KMS-11 (cell line): ENCODE measurements around the gene SASH1.

Experiments used
- H2AFZ ChIP-seq: fragments of 200-600 bp; sonication (generic); 2 replicates; pipeline ENCODE4 v1.6.1; 2016; ENCODE audit warnings: antibody characterized with exemption, mixed run types, low read depth
- H3K27ac ChIP-seq: fragments of 200-600 bp; sonication (generic); 2 replicates; pipeline ENCODE4 v1.6.1; 2016; ENCODE audit warnings: mild to moderate bottlenecking, mixed run types
- H3K27me3 ChIP-seq: fragments of 200-600 bp; sonication (generic); 2 replicates; pipeline ENCODE4 v1.6.1; 2017; ENCODE audit warnings: mild to moderate bottlenecking, low read depth, mixed run types, moderate library complexity; ENCODE audit not compliant: insufficient read depth
- H3K36me3 ChIP-seq: fragments of 200-600 bp; sonication (generic); 2 replicates; pipeline ENCODE4 v1.6.1; 2017; ENCODE audit warnings: mild to moderate bottlenecking, mixed run types; ENCODE audit not compliant: insufficient read depth
- H3K4me1 ChIP-seq: fragments of 200-600 bp; sonication (generic); 2 replicates; pipeline ENCODE4 v1.6.1; 2016; ENCODE audit warnings: mild to moderate bottlenecking, low read depth, mixed run types; ENCODE audit not compliant: poor library complexity, severe bottlenecking
- H3K4me2 ChIP-seq: fragments of 200-600 bp; sonication (generic); 2 replicates; pipeline ENCODE4 v1.7.0; 2016; ENCODE audit warnings: mild to moderate bottlenecking, mixed run types
- H3K4me3 ChIP-seq: fragments of 200-600 bp; sonication (generic); IDR thresholded peaks from 2 replicates; pipeline ENCODE4 v1.6.1; 2017; ENCODE audit warnings: low read depth, low read length, mixed read lengths; ENCODE audit not compliant: insufficient read depth
- H3K79me2 ChIP-seq: fragments of 200-600 bp; sonication (generic); 2 replicates; pipeline ENCODE4 v1.6.1; 2016; ENCODE audit warnings: low read depth, mixed run types; ENCODE audit not compliant: insufficient read depth
- H3K9ac ChIP-seq: fragments of 200-600 bp; sonication (generic); 2 replicates; pipeline ENCODE4 v1.6.1; 2016; ENCODE audit warnings: mild to moderate bottlenecking, mixed run types
- H4K20me1 ChIP-seq: fragments of 200-600 bp; sonication (generic); 2 replicates; pipeline ENCODE4 v1.6.1; 2016; ENCODE audit warnings: mild to moderate bottlenecking, mixed run types; ENCODE audit not compliant: insufficient read depth
- TF ChIP-seq, protein P1 (sequence below): fragments of 200-600 bp; sonication (generic); conservative IDR thresholded peaks from 2 replicates; pipeline ENCODE4 v1.6.1; 2017; ENCODE audit warnings: low read depth, mild to moderate bottlenecking, antibody characterized with exemption, low read length, moderate library complexity, mixed read lengths

SASH1 gene

DNA sequence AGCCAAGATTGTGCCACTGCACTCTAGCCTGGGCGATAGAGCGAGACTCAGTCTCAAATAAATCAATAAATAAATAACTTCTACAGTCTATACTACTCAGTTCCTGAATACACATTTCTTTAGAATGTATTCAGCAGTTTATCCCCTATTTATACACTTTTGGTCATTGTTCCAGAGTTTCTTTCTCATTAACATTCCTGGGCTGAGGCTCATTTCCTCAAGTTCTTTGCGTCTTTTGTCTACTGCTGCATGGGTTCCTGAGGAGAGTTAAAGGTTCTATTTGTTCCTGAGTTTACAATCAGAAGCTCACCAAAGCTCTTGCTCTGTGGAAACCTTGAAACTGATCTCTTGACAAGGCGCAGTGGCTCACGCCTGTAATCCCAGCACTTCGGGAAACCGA is 37.7 kb upstream of the SASH1 start:
- no peaks in the 10 kb centered on the region for H3K79me2 ChIP-seq
- H3K4me3 ChIP-seq = no peak overlapping the region
- H3K4me1 ChIP-seq = no peaks in the 10 kb centered on the region
- TF ChIP-seq, protein P1, sequence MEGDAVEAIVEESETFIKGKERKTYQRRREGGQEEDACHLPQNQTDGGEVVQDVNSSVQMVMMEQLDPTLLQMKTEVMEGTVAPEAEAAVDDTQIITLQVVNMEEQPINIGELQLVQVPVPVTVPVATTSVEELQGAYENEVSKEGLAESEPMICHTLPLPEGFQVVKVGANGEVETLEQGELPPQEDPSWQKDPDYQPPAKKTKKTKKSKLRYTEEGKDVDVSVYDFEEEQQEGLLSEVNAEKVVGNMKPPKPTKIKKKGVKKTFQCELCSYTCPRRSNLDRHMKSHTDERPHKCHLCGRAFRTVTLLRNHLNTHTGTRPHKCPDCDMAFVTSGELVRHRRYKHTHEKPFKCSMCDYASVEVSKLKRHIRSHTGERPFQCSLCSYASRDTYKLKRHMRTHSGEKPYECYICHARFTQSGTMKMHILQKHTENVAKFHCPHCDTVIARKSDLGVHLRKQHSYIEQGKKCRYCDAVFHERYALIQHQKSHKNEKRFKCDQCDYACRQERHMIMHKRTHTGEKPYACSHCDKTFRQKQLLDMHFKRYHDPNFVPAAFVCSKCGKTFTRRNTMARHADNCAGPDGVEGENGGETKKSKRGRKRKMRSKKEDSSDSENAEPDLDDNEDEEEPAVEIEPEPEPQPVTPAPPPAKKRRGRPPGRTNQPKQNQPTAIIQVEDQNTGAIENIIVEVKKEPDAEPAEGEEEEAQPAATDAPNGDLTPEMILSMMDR = no peak
- no peak overlapping the region for H2AFZ ChIP-seq
- H3K9ac ChIP-seq = no peak overlapping the region
- H3K4me2 ChIP-seq = no peak overlapping the region
- no peaks in the 10 kb centered on the region for H3K27me3 ChIP-seq
- H3K27ac ChIP-seq = no peak overlapping the region
- no peaks in the 10 kb centered on the region for H3K36me3 ChIP-seq
- no peaks in the 10 kb centered on the region for H4K20me1 ChIP-seq

DNA sequence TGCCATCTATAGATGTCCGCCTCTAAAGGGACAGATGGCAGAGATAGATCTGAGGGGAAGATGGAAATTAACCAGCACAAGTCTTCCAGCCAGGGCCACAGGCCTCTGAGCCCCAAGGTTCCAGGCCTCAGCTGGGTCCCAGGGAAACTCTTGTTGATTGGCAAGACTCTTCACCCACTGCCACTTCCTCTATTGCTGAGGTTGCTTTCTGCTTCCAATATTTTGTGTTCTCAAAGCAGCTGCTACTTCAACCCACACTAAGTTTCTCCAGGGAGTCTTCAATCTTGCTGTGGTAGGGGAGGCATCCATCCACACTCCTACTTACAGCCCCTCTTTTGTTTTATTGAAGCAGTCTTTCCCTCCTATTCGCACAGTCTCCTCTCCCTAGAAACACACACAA is 36.4 kb upstream of the SASH1 start:
- no peaks in the 10 kb centered on the region for H3K79me2 ChIP-seq
- no peaks in the 10 kb centered on the region for H4K20me1 ChIP-seq
- TF ChIP-seq, protein P1 = no peak
- H3K4me1 ChIP-seq = no peaks in the 10 kb centered on the region
- no peak overlapping the region for H3K4me3 ChIP-seq
- H3K36me3 ChIP-seq = no peaks in the 10 kb centered on the region
- no peak overlapping the region for H2AFZ ChIP-seq
- no peak overlapping the region for H3K27ac ChIP-seq
- no peak overlapping the region for H3K4me2 ChIP-seq
- H3K27me3 ChIP-seq = no peaks in the 10 kb centered on the region
- no peak overlapping the region for H3K9ac ChIP-seq

DNA sequence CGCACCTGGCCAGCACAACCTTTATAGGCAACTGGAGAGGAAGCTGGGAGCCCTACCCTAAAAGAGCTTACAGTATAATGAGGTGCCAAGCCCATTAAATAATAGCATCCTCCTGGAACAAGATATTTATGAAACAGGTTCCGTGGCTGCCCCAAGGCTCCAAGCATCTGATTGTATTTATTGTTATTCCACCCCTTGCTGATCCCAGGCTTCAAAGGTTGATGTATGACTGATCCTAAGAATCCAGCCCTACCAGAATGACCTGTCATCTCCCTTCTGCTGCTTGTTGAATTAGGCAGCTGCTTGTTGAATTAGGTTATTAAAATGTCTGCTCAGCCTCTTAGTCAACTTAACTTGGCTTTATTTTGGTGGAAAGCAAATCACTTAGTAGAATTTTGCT is 35.2 kb upstream of the SASH1 start:
- TF ChIP-seq, protein P1 = no peak
- Histone ChIP-seq H3K79me2 (no peaks in the 10 kb centered on the region), H3K27ac (no peak overlapping the region), H3K9ac (no peak overlapping the region), H2AFZ (no peak overlapping the region), H4K20me1 (no peaks in the 10 kb centered on the region), H3K36me3 (no peaks in the 10 kb centered on the region), H3K4me2 (no peak overlapping the region), H3K4me3 (no peak overlapping the region), H3K4me1 (no peaks in the 10 kb centered on the region), H3K27me3 (no peaks in the 10 kb centered on the region)

DNA sequence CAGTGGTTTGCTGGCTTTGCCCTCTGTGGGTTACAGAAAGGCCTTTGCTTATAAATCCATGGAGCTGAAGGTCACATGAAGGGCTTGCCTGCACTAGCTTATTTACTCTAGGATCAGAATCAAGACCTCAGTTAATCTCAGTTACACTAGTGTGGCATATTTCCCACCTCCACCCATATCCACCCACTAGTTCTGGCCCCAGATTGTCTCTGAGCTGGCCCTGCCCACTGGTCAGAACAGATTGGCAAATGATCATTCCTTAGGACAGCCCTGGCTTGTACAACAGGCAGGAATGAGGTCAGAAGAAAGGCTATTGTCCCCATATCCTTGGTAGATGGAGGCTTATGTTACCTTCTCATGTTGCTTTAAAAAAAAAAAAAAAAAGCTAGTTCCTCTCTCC is 33.3 kb upstream of the SASH1 start:
- Histone ChIP-seq H3K4me3 (no peak overlapping the region), H2AFZ (no peak overlapping the region), H3K4me2 (no peak overlapping the region), H3K9ac (no peak overlapping the region), H3K79me2 (no peaks in the 10 kb centered on the region), H3K4me1 (no peaks in the 10 kb centered on the region), H3K36me3 (no peaks in the 10 kb centered on the region), H3K27ac (no peak overlapping the region), H4K20me1 (no peaks in the 10 kb centered on the region), H3K27me3 (no peaks in the 10 kb centered on the region)
- TF ChIP-seq, protein P1 = no peak
